HS-27A (cell line): ENCODE data around the gene MYH4.

Experiments used
- DNase-seq: peaks from one replicate; pipeline ENCODE4 v3.0.0-alpha.2; 2012; ENCODE audit warnings: low read depth, missing footprints

MYH4 gene

DNA sequence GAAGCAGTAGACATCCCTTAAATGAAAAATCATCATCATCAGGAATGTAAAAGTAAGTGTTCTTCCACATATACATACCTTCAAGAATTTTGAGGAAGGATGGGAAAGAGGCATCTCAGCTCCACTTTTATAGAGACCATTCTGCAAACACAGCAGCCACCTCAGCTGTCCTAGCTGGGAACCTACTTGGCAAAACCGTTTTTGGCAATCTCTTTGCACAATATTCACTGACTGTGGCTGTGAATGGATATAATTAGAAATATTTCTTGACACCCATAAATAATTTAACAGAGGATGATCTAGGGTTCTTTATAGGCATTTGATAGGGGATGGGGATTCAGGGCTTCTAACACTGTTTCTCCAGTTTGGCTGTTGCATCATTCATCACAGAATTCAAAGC is at the start of gene MYH4:
MYH4 (minus strand) TSS at position 101 of the 400 bp plus-strand sequence. CDS start 2,814 bp downstream, outside the sequence.
- no peak for DNase-seq

GRCh38 chr17:10518271-10519037 is 49.1 kb upstream of the MYH4 start, which contains the start of gene MYH1:
MYH1 (minus strand) TSS chr17:10518542; CDS start chr17:10516642, 1,900 bp downstream.
- DNase-seq: no peak

GRCh38 chr17:10516638-10517037 is 47.3 kb upstream of the MYH4 start:
- no peak for DNase-seq

DNA sequence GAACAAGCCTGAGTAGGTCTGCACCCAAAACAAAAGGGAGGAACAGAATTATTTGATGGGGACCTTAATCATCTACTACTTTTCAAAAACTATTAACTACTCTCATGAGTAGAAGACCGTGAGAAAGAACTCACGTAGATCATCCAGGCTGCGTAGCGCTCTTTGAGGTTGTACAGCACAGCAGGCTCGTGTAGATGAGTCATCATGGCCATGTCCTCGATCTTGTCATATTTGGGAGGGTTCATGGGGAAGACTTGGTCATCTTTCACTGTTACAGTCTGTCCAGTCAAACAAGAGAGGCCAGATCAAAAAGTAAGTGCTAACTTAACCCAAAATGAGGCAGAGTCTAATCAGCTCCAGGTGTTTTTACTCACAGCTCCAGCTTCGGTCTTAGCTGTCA is 46.7 kb upstream of the MYH4 start:
- no peak for DNase-seq

DNA sequence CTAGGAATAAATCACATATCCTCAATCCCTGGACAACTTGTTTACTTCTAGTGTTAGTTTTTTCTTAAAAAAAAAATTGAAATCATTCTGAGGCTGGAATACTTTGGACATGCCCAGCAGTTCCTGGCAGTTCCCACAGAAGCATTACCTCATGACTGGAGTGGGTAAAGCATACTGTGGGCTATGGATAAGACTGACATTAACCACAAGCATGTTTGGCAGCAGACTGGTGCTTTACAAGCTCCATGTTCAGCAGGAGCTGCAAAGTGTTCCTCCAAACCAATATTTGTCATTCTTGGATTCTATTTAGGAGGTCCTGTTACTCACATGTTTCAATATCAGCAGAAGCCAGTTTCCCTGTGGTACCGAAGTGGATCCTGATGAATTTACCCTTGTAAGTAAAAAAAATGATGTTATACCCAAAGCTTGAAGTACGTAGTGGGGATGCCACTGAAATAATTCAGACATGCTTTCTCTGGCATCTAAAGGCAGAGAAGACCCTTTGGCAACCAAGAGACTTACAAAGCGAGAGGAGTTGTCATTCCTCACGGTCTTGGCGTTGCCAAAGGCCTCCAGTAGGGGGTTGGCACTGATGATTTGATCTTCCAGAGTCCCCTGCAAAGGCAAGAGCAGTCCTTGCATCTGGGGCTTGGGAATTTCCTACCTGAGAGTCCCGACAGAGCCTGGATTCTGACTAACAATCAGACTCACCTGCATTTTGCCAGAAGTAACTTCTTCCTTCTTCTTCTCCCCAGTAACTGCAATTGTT is 44.1 kb upstream of the MYH4 start:
- DNase-seq: no peak

DNA sequence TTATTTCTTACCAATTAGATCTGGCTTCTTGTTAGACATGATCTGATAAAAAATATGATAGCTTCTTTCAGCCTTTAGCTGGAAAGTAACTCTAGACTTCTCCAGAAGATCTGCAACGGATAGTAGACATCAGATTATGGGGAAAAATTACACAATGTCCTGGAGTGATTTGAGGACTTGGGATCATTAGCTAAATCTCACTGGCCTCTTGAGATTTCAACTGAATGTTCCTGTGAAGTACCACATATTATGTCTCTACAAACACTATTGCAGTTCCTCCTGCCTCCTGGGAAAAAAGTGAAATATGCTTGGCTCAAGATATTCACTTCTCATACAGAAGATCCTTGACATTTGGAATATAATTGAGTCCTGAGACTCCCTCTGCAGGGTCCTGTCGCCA is 43.5 kb upstream of the MYH4 start:
- no peak for DNase-seq

GRCh38 chr17:10499950-10500349 is 30.6 kb upstream of the MYH4 start:
- no peak for DNase-seq

- no peak for DNase-seq
Measured at GRCh38 chr17:10492004-10492403, 22.6 kb upstream of the MYH4 start.

DNA sequence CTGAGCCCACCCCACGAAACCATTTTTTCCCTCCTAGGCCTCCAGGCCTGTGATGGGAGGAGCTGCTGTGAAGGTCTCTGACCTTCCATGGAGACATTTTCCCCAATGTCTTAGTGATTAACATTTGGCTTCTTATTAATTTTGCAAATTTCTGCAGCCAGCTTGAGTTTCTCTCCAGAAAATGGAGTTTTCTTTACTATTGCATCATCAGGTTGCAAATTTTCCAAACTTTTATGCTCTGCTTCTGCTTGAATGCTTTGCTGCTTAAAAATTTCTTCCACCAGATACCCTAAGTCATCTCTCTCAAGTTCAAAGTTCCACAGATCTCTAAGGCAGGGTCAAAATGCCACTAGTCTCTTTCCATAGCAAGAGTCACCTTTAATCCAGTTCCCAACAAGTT is 12.9 kb upstream of the MYH4 start:
- DNase-seq: no peak

GRCh38 chr17:10477701-10478100 is 8.3 kb upstream of the MYH4 start:
- DNase-seq: no peak

- no peak for DNase-seq
Measured at GRCh38 chr17:10474536-10474935, 5.2 kb upstream of the MYH4 start.

DNA sequence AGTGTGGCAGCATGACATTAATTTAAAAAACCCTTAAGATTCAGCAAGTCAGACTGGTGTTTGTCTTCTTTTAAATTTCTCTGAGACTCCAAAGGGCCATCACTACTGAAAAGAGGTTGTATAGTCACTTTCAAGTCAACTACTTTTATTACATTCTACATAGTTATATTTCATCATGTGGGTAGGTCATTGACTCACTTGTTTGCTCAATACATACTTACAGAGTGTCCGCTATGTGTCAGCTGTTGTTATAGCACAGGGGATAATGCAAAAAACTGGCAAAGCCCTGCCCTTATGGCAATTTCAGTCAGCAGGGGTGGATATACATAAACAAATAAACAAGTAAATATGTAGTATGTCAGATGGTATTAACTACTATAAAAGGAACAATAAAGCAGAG is 2.5 kb upstream of the MYH4 start:
- DNase-seq: no peak

GRCh38 chr17:10463402-10463801 is 6.0 kb downstream of the MYH4 start:
- no peak for DNase-seq

DNA sequence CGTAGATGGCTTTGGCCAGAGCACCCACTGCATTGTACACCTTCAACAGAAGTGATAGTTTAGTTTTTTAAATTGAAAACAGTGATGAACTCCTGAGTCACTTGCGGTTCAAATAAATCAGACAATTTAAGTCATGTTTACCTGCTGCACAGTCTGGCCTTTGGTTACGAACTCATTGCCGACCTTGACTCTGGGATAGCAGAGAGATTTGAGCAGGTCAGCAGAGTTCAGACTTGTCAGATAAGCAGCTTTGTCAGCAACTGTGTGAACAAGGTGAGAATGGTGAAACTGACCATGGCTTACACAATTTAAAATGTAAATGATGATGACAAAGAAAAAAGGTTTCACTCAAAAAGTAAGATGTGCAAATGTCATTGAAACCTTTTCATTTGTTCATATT is 9.3 kb downstream of the MYH4 start:
- DNase-seq: no peak

DNA sequence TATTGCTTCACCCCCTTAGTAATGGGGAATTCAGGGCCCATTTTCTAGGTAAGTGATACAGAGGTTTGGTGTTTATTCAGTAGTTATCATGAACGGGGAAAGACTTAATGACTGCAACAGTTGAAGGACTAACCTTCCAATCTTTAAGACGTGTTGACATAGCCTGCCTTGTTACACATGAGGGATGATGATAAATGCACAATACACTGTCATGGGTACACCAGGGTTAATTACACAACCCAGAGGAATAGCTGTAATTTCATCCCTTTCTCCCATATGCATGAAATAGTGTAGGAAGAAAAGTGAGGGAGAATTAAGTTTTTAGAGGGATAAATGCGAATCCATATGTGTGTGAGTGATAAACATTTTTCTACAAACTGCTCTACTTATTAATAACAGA is 10.7 kb downstream of the MYH4 start:
- DNase-seq: no peak

DNA sequence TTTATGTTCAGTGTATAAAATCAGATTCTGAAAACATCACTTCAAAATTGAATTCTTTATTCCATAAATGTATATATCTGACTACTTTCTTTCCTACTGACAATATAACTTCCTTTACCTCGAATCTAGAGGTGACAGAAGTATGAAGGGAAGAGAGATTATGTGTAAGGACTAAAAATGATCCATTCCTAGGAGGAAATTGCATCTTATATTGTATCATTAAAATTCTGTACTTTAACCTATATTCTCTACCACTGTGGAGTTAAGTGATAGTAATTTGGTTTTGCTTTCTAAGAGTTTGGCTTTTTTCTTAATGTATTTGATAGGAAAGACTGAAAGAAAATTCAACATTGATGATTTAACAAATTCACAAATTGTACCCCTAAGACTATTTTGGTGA is 11.4 kb downstream of the MYH4 start:
- DNase-seq: no peak

DNA sequence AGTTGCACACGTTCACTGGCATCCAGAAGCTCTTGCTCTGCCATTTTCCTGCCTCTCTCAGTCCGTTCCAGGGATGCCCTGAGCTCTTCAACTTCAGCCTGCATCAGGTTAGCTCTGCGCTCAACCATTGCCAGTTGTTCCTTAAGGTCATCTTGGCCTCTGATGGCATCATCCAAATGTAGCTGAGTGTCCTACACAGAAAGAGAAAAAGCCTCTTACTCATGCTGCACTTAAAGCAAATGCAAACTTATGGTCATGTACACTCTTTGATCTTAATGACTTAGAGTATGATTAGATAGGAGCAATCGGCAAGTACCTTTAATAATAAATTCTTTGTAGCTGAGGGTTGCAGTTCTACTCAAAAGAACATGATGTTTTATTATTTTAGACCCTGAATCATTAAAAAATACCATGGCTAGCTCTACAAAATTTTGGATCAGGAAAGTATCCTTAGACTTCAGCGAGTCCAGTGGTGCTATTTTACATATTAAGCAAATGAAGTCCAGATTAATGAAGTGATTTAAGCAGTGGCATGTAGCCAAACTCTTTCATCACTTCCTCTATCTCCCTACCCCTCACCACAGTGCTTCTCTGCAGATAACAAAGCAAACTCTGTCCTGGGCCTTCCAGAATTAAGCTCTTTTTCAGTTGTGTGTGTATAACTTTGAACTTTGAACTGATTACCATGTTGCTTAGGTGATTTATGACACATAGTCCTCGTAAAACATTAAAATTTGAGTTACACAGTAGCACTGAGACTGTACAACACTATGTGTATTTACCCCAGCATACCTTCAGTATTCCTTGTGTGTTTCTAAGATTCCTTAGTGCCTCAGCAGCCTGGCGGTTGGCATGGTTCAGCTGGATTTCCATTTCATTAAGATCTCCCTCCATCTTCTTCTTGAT is 22.1 kb downstream of the MYH4 start:
- DNase-seq: no peak

- DNase-seq: no peak
Measured at GRCh38 chr17:10439816-10440215, 29.5 kb downstream of the MYH4 start.

- no peak for DNase-seq
Measured at GRCh38 chr17:10435096-10435495, 34.3 kb downstream of the MYH4 start.

GRCh38 chr17:10429421-10430045 is 39.8 kb downstream of the MYH4 start:
- no peak for DNase-seq

DNA sequence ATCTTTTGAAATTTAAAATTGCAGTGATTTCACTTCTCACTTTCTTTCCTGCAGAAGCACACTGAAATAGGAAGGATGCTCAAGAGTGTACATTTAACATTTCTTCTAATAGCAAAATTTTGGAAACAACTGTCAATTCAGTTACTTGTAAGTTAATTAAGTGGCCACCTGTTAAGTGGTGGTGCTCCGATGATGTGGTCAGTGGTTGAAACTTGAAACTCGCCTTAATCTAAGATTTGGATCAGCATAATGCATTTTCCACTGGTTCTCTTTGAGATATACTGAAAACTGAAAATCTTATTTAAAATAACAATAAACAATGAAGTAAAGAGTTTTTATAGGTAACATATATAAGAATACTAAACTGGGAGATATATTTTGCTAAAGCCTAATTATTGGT is 40.6 kb downstream of the MYH4 start:
- DNase-seq: no peak
